Right cardiac atrium (tissue), 5 donors: ENCODE results near the gene CFAP107. TPM values are rescaled to one million over a fixed set of nuclear protein-coding genes. Genes with fewer than 3 reads are reported as not detected.

Experiments
- polyA plus RNA-seq: library from polyadenylated mRNA; stranded (reverse); fragments of 200-250 nt; gene quantifications from one replicate; pipeline ENCODE4 v1.2.3, GENCODE V29; 2013
- total RNA-seq, 4 donors: library from RNA; stranded (reverse); fragmentation: NEBNext Ultra II Directional; extraction: Animal tissue kit (Norgen Biotek cat#: 25700); gene quantifications; one replicate each; pipeline ENCODE4 v1.2.1, GENCODE V29; 2021
- donor health status: healthy with polysubstance abuse.
- donor health status: DM: no; HTN: yes; CAD: no.
- donor health status: DM: no; HTN: no; CAD: no.
- donor health status: DM: no; HTN: yes; CAD: no; lungs with severe emphysema.
- donor health status: DM: yes; HTN: yes; CAD: no.

CFAP107 gene
- total and polyA plus RNA-seq, 5 donors: not detected

Other genes with a start within 250 kb of the CFAP107 start
- 10 to 100 TPM; 83.0 to 97.0 (median 83.5) TPM for gene DHRS3, start 128.0 kb upstream of the CFAP107 start, total RNA-seq
- 53.6 TPM for gene DHRS3, start 128.0 kb upstream of the CFAP107 start, polyA plus RNA-seq
- gene AADACL4, start 102.1 kb upstream of the CFAP107 start, total RNA-seq: not detected
- not detected for gene AADACL4, start 102.1 kb upstream of the CFAP107 start, polyA plus RNA-seq
- not detected for gene AADACL3, start 30.1 kb upstream of the CFAP107 start, total RNA-seq
- gene AADACL3, start 30.1 kb upstream of the CFAP107 start, polyA plus RNA-seq: not detected
- not detected for gene PRAMEF12, start 27.5 kb downstream of the CFAP107 start, total RNA-seq
- not detected for gene PRAMEF12, start 27.5 kb downstream of the CFAP107 start, polyA plus RNA-seq
- not detected for gene PRAMEF1, start 45.2 kb downstream of the CFAP107 start, total RNA-seq
- not detected for gene PRAMEF1, start 45.2 kb downstream of the CFAP107 start, polyA plus RNA-seq
- not detected for gene PRAMEF11, start 85.2 kb downstream of the CFAP107 start, total RNA-seq
- not detected for gene PRAMEF11, start 85.2 kb downstream of the CFAP107 start, polyA plus RNA-seq
- gene HNRNPCL1, start 102.5 kb downstream of the CFAP107 start, total RNA-seq: not detected
- not detected for gene HNRNPCL1, start 102.5 kb downstream of the CFAP107 start, polyA plus RNA-seq
- not detected for gene PRAMEF2, start 110.9 kb downstream of the CFAP107 start, total RNA-seq
- gene PRAMEF2, start 110.9 kb downstream of the CFAP107 start, polyA plus RNA-seq: not detected
- not detected for gene PRAMEF4, start 140.0 kb downstream of the CFAP107 start, total RNA-seq
- gene PRAMEF4, start 140.0 kb downstream of the CFAP107 start, polyA plus RNA-seq: not detected
- gene PRAMEF10, start 152.1 kb downstream of the CFAP107 start, total RNA-seq: not detected
- gene PRAMEF10, start 152.1 kb downstream of the CFAP107 start, polyA plus RNA-seq: not detected
- not detected for gene PRAMEF7, start 170.4 kb downstream of the CFAP107 start, total RNA-seq
- not detected for gene PRAMEF7, start 170.4 kb downstream of the CFAP107 start, polyA plus RNA-seq
- gene PRAMEF6, start 201.4 kb downstream of the CFAP107 start, total RNA-seq: not detected
- gene PRAMEF6, start 201.4 kb downstream of the CFAP107 start, polyA plus RNA-seq: not detected